ENCODE results near the gene ALKBH2.

ALKBH2 gene

GRCh38 chr12:109127533-109128242 is 34.4 kb upstream of the ALKBH2 start:
- H3K4me3 ChIP-seq, result no peak overlapping the region
- H3K27me3 ChIP-seq, result no peaks in the 10 kb centered on the region
- H4K20me1 ChIP-seq, result no peaks in the 10 kb centered on the region
- no peak for TF ChIP-seq Cebpa-rat (IDR thresholded peaks at IDR 0.05)
- no peaks in the 10 kb centered on the region for H3K36me3 ChIP-seq
- H3K4me2 ChIP-seq, result no peak overlapping the region
- H3K9me3 ChIP-seq, result no peaks in the 10 kb centered on the region
- H3K4me1 ChIP-seq, result peaks cover 16% of the 10 kb centered on the region
- no peak overlapping the region for H3K27ac ChIP-seq
- no peak overlapping the region for H3K9ac ChIP-seq

GRCh38 chr12:109126784-109127183 is 33.5 kb upstream of the ALKBH2 start:
- H3K36me3 ChIP-seq, result no peaks in the 10 kb centered on the region
- no peak overlapping the region for H3K4me3 ChIP-seq
- H3K9me3 ChIP-seq, result no peaks in the 10 kb centered on the region
- H4K20me1 ChIP-seq, result no peaks in the 10 kb centered on the region
- no peak for TF ChIP-seq Cebpa-rat (IDR thresholded peaks at IDR 0.05)
- no peak overlapping the region for H3K27ac ChIP-seq
- H3K27me3 ChIP-seq, result no peaks in the 10 kb centered on the region
- H3K4me1 ChIP-seq, result peaks cover 19% of the 10 kb centered on the region
- no peak overlapping the region for H3K4me2 ChIP-seq
- no peak overlapping the region for H3K9ac ChIP-seq

DNA sequence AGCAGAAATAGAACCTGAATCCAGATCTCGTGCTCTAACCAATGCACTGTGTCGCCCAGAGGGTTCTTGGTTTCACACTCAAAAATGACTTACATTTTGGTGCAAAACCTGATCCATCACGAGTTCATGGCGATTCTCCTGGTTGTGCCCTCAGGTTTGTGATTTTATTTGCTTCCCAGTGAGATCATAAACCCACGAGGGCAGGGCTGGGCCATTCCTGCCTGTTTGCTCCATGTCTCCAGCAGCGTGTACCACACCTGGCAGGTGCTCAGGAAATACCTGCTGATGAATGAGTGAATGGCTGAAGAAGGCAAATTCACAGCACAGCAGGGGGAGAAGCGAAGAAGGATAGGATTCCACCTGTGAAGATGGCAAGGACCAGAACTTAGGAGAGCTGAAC is 32.5 kb upstream of the ALKBH2 start:
- Histone ChIP-seq H3K27ac (no peak overlapping the region), H3K4me2 (no peak overlapping the region), H4K20me1 (no peaks in the 10 kb centered on the region), H3K36me3 (no peaks in the 10 kb centered on the region), H3K9me3 (no peaks in the 10 kb centered on the region), H3K9ac (no peak overlapping the region), H3K27me3 (no peaks in the 10 kb centered on the region), H3K4me3 (no peak overlapping the region), H3K4me1 (peaks cover 9% of the 10 kb centered on the region; the same call in 1 of the 2 replicates)
- no peak for TF ChIP-seq Cebpa-rat (IDR thresholded peaks at IDR 0.05)

DNA sequence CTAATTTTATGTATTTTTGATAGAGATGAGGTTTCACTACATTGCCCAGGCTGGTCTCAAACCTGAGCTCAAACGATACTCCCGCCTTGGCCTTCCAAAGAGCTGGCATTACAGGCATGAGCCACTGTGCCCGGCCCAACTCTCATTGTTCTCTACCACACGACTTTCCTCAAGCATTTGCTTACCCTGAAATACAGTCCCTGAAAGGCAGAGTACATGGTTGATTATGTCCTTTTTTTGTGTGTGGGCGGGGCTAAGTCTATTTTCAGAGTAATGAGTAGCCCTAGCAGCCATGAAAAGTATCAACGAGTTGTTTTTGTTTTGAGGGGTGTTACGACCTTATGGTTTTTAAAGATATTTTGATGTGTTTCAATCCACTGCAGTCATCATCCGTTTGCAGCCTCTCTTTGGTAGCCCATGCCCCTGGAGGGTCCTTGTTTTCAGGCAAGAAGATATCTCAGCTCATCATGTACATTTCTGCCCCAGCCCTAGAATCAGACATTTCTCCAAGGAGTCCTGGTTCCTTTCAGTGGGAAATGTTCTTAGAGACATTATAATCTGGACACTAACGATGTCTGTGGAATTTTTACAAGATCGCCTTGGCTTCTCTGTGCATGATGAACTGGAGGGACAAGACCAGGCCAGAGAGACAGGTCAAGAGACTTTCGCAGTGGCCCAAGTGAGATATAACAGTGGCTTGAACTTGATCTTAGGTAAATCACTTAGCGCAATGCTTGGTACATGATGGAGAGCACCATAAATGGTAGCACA is 31.8 kb upstream of the ALKBH2 start:
- H4K20me1 ChIP-seq, result no peaks in the 10 kb centered on the region
- H3K27me3 ChIP-seq, result no peaks in the 10 kb centered on the region
- no peaks in the 10 kb centered on the region for H3K36me3 ChIP-seq
- H3K9me3 ChIP-seq, result no peaks in the 10 kb centered on the region
- TF ChIP-seq Cebpa-rat (IDR thresholded peaks at IDR 0.05), result no peak
- H3K27ac ChIP-seq, result no peak overlapping the region
- H3K9ac ChIP-seq, result no peak overlapping the region
- no peak overlapping the region for H3K4me3 ChIP-seq
- peaks cover 6% of the 10 kb centered on the region; the same call in 1 of the 2 replicates for H3K4me1 ChIP-seq
- no peak overlapping the region for H3K4me2 ChIP-seq

- Histone ChIP-seq H3K4me2 (no peak overlapping the region), H3K27me3 (no peaks in the 10 kb centered on the region), H3K27ac (no peak overlapping the region), H3K4me1 (peaks cover 18% of the 10 kb centered on the region), H3K9me3 (no peaks in the 10 kb centered on the region), H4K20me1 (no peaks in the 10 kb centered on the region), H3K4me3 (no peak overlapping the region), H3K9ac (no peak overlapping the region), H3K36me3 (no peaks in the 10 kb centered on the region)
- TF ChIP-seq Cebpa-rat (IDR thresholded peaks at IDR 0.05), result no peak
Measured at GRCh38 chr12:109121346-109121880, 28.1 kb upstream of the ALKBH2 start.

DNA sequence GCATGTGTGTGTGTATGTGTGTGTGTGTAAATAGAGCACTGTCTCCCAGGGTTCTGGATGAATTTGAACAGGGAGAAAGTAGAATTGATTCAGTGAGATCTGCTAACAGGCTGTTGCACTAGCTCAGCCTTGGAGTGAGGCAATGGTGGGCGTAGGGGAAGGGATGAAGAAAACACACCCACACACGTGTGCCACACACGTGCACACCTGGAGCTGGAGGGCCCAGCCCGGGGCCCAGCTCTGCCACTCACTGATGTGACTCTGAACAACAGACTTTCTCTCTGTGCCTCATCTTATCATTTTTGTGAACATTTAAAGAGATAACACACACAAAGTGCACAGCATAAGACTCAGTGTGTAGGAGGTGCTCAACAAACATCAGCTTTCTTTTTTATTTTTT is 27.3 kb upstream of the ALKBH2 start:
- Histone ChIP-seq H4K20me1 (no peaks in the 10 kb centered on the region), H3K9ac (no peak overlapping the region), H3K27ac (no peak overlapping the region), H3K4me3 (no peak overlapping the region), H3K36me3 (no peaks in the 10 kb centered on the region), H3K27me3 (no peaks in the 10 kb centered on the region), H3K4me1 (peaks cover 26% of the 10 kb centered on the region), H3K4me2 (no peak overlapping the region), H3K9me3 (no peaks in the 10 kb centered on the region)
- no peak for TF ChIP-seq Cebpa-rat (IDR thresholded peaks at IDR 0.05)

- Histone ChIP-seq H3K36me3 (no peaks in the 10 kb centered on the region), H3K4me3 (no peak overlapping the region), H3K27me3 (no peaks in the 10 kb centered on the region), H3K9ac (no peak overlapping the region), H3K9me3 (no peaks in the 10 kb centered on the region), H4K20me1 (no peaks in the 10 kb centered on the region), H3K4me1 (peaks cover 31% of the 10 kb centered on the region), H3K27ac (no peak overlapping the region), H3K4me2 (no peak overlapping the region)
- TF ChIP-seq Cebpa-rat (IDR thresholded peaks at IDR 0.05), result no peak
Measured at GRCh38 chr12:109120095-109120494, 26.8 kb upstream of the ALKBH2 start.

DNA sequence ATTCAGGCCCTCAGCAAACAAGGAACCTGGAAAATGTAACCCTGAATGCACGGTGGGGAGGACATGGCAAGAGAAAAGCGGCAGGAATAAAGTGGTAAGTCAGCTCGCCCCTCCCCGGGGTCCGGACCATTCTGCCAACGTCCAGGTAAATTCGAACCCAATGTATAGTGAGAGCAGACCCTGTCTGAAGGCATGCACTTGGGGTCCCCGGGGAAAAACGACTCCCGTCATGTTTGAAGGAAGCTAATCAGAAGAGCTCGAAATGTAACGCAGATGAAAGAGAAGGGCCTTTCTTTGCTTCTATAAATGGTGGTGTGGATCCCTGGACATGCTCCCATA is 23.3 kb upstream of the ALKBH2 start:
- Histone ChIP-seq H3K36me3 (no peaks in the 10 kb centered on the region), H3K9me3 (no peaks in the 10 kb centered on the region), H3K27ac (no peak overlapping the region), H3K9ac (0 out of 2 replicates have a peak overlapping the region, but pooled peaks have one; percentile 0), H4K20me1 (no peaks in the 10 kb centered on the region), H3K4me3 (no peak overlapping the region), H3K4me1 (peaks cover 30% of the 10 kb centered on the region), H3K27me3 (no peaks in the 10 kb centered on the region), H3K4me2 (peak overlapping the region; percentile 66)
- TF ChIP-seq Cebpa-rat (IDR thresholded peaks at IDR 0.05), result no peak

DNA sequence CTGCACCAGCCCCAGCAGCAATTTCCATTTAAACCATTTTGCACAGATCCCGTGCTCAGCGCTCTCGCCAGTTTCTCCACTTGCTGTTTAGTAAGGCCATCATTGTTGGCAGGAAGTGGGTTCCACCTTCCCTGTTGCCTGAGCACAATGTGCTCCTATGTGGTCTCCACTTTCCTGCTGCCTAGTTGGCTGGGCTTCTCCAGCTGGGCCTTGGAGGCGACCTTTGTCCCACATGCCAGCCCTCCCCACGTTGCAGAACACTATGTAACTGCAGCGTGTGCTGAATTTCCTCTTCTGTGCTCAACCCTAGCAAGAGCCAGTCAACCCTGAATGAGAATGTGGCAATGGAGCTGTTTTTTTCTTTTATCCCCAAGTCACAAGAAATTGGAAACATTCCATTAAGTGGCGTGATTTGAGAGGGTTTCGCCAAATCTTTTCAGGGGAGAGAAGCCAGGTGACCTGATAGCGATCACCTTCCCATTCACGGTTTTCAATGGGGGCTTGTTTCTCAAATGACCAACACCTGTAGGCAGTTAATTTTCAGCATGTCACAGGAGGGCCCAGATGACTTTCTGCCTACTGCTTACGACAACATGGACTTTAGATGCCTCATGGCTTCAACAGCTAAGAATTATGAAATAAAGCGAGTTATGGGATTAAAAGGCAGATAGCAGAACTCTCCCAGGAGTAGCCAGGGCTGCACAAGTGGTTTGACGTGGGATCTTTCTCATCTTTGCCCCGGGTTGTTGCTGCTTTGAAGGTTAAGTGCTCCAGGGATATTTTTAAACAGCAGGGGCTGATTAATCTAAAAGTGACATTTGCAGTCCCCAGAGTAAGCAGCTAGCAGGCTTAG is 22.7 kb upstream of the ALKBH2 start, which contains the start of gene ACACB:
TSS of gene ACACB (plus strand) at position 830 of the 853 bp plus-strand sequence. CDS start 22,819 bp downstream, outside the sequence.
- Histone ChIP-seq H3K9ac (0 out of 2 replicates have a peak within 1 kb of the TSS, but pooled peaks have one; percentile 0), H3K27me3 (no peaks in the 10 kb centered on the region), H3K9me3 (no peaks in the 10 kb centered on the region), H3K4me2 (peak within 1 kb of the TSS; percentile 66), H3K36me3 (0 out of 2 replicates have a peak, but pooled peaks cover 3% of the 10 kb centered on the region), H3K4me1 (peaks cover 36% of the 10 kb centered on the region), H3K27ac (no peak within 1 kb of the TSS), H3K4me3 (no peak within 1 kb of the TSS), H4K20me1 (no peaks in the 10 kb centered on the region)
- no peak for TF ChIP-seq Cebpa-rat (IDR thresholded peaks at IDR 0.05)

Data from BLaER1 (cell line).